Suprapubic skin (tissue), 3 donors: ENCODE data around the gene CHRNB4.

Experiments
- CTCF ChIP-seq, 2 donors: fragments of 200-600 bp in 1 of 2; fragments of 450-650 bp in 1 of 2; sonication (generic) in 1 of 2; IDR thresholded peaks; one replicate each; pipeline ENCODE4 v1.5.1; 2016 to 2019; ENCODE audit warnings: antibody characterized with exemption in 2 of 2, mild to moderate bottlenecking in 1 of 2, moderate library complexity in 1 of 2
- EP300 ChIP-seq: sonication (generic); formaldehyde crosslinking; IDR thresholded peaks from one replicate; pipeline ENCODE4 v1.6.1; 2017; ENCODE audit warnings: antibody characterized with exemption

- no peak for TF ChIP-seq EP300
- TF ChIP-seq CTCF (IDR thresholded peaks at IDR 0.05) = no peak
Observed at GRCh38 chr15:78662028-78662427, 21.0 kb upstream of the CHRNB4 start.
